ENCODE results near the gene PRKG1. TPM values are rescaled to one million over a fixed set of nuclear protein-coding genes. Genes with fewer than 3 reads are reported as not detected.

Gene PRKG1
- total RNA-seq, 1 experiment from 2014 or later, result 10.4 TPM

GRCh38 chr10:51077074-51077473 is 2.8 kb downstream of the PRKG1 start:
- no peak for TF ChIP-seq CTCF (conservative IDR thresholded peaks at IDR 0.05)
- Histone ChIP-seq H3K4me2 (ENCODE audit: insufficient read depth, insufficient read length, low read length) (no peak overlapping the region), H3K18ac (ENCODE audit: insufficient read length, low read depth, low read length) (no peak overlapping the region)

More at GRCh38 chr10:51077074-51077473, 2.8 kb downstream of the PRKG1 start:
- H2BK5ac ChIP-seq (ENCODE audit: insufficient read length, low read length), result no peak overlapping the region
- no peaks in the 10 kb centered on the region for H4K20me1 ChIP-seq (ENCODE audit: control insufficient read depth, insufficient read depth, insufficient read length)
- H3T11ph ChIP-seq (ENCODE audit: low read length), result no peak overlapping the region
- H3K27ac ChIP-seq (ENCODE audit: insufficient read length, low read depth, low read length), result no peak overlapping the region
- no peaks in the 10 kb centered on the region; the same call in 1 of the 2 replicates for H3K27me3 ChIP-seq (ENCODE audit: insufficient read depth, low read length)
- H3K9me3 Mint-ChIP-seq, result no peaks in the 10 kb centered on the region
- WGBS (ENCODE audit: extremely low coverage, insufficient read length, low lambda C conversion rate), result no CpG with 5 or more reads among the region's 3 CpGs
- no peak overlapping the region for H3K14ac ChIP-seq (ENCODE audit: insufficient read depth, low read length)
- H3K4me1 ChIP-seq (ENCODE audit: insufficient read depth, low read length), result peaks cover 17% of the 10 kb centered on the region
- H3K79me1 ChIP-seq (ENCODE audit: insufficient read depth, low read depth, low read length, poor library complexity, severe bottlenecking), result no peaks in the 10 kb centered on the region
- no peaks in the 10 kb centered on the region; a peak in 1 of 7 replicates for H3K36me3 Mint-ChIP-seq (ENCODE audit: insufficient read depth in 1 of 3, low read depth in 3 of 3)
- no peak overlapping the region for H3K9ac ChIP-seq (ENCODE audit: extremely low read depth, insufficient read length, low read length)
- no peak overlapping the region for H4K91ac ChIP-seq (ENCODE audit: insufficient read length, low read depth, low read length)
- H3K4ac ChIP-seq (ENCODE audit: low read depth, low read length), result no peak overlapping the region
- no peak overlapping the region for H2AK5ac ChIP-seq (ENCODE audit: insufficient read length, low read length)
- H3K23ac ChIP-seq (ENCODE audit: insufficient read length, low read depth, low read length), result no peak overlapping the region
- peaks cover 2% of the 10 kb centered on the region; the same call in 1 of the 2 replicates for H3K79me2 ChIP-seq (ENCODE audit: insufficient read depth, low read length)
- no peak overlapping the region for H3K27ac Mint-ChIP-seq
- no peak overlapping the region for H3K4me3 Mint-ChIP-seq
- H3K9me3 ChIP-seq (ENCODE audit: control insufficient read depth, low read depth, low read length), result no peaks in the 10 kb centered on the region
- no peak overlapping the region for H2BK12ac ChIP-seq (ENCODE audit: insufficient read length, low read depth, low read length)
- H2BK15ac ChIP-seq (ENCODE audit: low read depth, low read length), result no peak overlapping the region
- H3K4me1 Mint-ChIP-seq, result peaks cover 44 to 54% of the 10 kb centered on the region in 2 experiments
- no peak overlapping the region for H4K8ac ChIP-seq (replicated peaks; ENCODE audit: insufficient read length, low read depth, low read length)
- peaks cover 33% of the 10 kb centered on the region for H3K27me3 Mint-ChIP-seq (ENCODE audit: low read depth)
- no peak overlapping the region for H2BK20ac ChIP-seq (ENCODE audit: low read depth, low read length, poor library complexity, severe bottlenecking)
- H2BK120ac ChIP-seq (ENCODE audit: low read depth, low read length, poor library complexity, severe bottlenecking), result no peak overlapping the region
- H3K56ac ChIP-seq (ENCODE audit: insufficient read length, low read depth, low read length), result no peak overlapping the region
- H2AFZ ChIP-seq (ENCODE audit: low read length), result no peak overlapping the region
- no peak overlapping the region for H4K5ac ChIP-seq (ENCODE audit: insufficient read length, low read depth, low read length)
- no peak for DNase-seq
- H3K23me2 ChIP-seq (ENCODE audit: insufficient read length, low read depth, low read length, poor library complexity, severe bottlenecking), result peaks cover 17% of the 10 kb centered on the region

All from H9 (cell line).